Measurements from ENCODE around the gene LYPD5.

- TF ChIP-seq POLR2A (IDR thresholded peaks at IDR 0.05): no peak
- no peak for TF ChIP-seq CTCF (IDR thresholded peaks at IDR 0.05)
Observed at GRCh38 chr19:43818500-43818899, 16.3 kb upstream of the LYPD5 start.
